ENCODE results near the gene LMNB1.

- TF ChIP-seq CTCF (optimal IDR thresholded peaks at IDR 0.05 in 1 of 3, IDR thresholded peaks at IDR 0.05 in 1 of 3, conservative IDR thresholded peaks at IDR 0.05 in 1 of 3; ENCODE audit: extremely low read depth in 1 of 3, insufficient read depth in 2 of 3, low read length in 3 of 3) (no peak), EZH2 (IDR thresholded peaks at IDR 0.05; ENCODE audit: low read length) (no peak)
Observed at GRCh38 chr5:126868338-126869004, 91.5 kb downstream of the LMNB1 start.

Measured in keratinocyte (primary cell).